SH-SY5Y (cell line): ENCODE data around the gene RFPL3.

Experiments used
- GATA2 ChIP-seq: IDR thresholded peaks from 2 replicates; pipeline ENCODE4 v1.6.1; 2011; ENCODE audit warnings: mild to moderate bottlenecking, low read depth, low read length
- GATA3 ChIP-seq: IDR thresholded peaks from 2 replicates; pipeline ENCODE4 v1.6.1; 2011; ENCODE audit warnings: low read depth, mild to moderate bottlenecking, low read length, moderate library complexity

RFPL3 gene

GRCh38 chr22:32354360-32355351 is 3.0 kb upstream of the RFPL3 start:
- no peak for TF ChIP-seq GATA2
- TF ChIP-seq GATA3: no peak

GRCh38 chr22:32355760-32356159 is 1.9 kb upstream of the RFPL3 start:
- no peak for TF ChIP-seq GATA3
- TF ChIP-seq GATA2: no peak

GRCh38 chr22:32361257-32361656 is 3.6 kb downstream of the RFPL3 start:
- TF ChIP-seq GATA3: no peak
- no peak for TF ChIP-seq GATA2

- TF ChIP-seq GATA2: no peak
- TF ChIP-seq GATA3: no peak
These were observed 6.5 kb downstream of the RFPL3 start for GRCh38 chr22:32364210-32364609.

GRCh38 chr22:32375678-32376450 is 18.2 kb downstream of the RFPL3 start:
- TF ChIP-seq GATA2 (no peak), GATA3 (no peak)

- TF ChIP-seq GATA3 (no peak), GATA2 (no peak)
These were observed 19.0 kb downstream of the RFPL3 start for GRCh38 chr22:32376681-32377080.

GRCh38 chr22:32378707-32379272 is 21.1 kb downstream of the RFPL3 start:
- no peak for TF ChIP-seq GATA3
- no peak for TF ChIP-seq GATA2

GRCh38 chr22:32380991-32381390 is 23.3 kb downstream of the RFPL3 start:
- TF ChIP-seq GATA2: no peak
- no peak for TF ChIP-seq GATA3

- TF ChIP-seq GATA3 (no peak), GATA2 (no peak)
These were observed 28.0 kb downstream of the RFPL3 start for GRCh38 chr22:32385681-32386080.

GRCh38 chr22:32389685-32390084 is 32.0 kb downstream of the RFPL3 start:
- TF ChIP-seq GATA3 (no peak), GATA2 (no peak)

- no peak for TF ChIP-seq GATA2
- TF ChIP-seq GATA3: no peak
These were observed 37.4 kb downstream of the RFPL3 start for GRCh38 chr22:32395107-32395506.

GRCh38 chr22:32396255-32396654 is 38.6 kb downstream of the RFPL3 start:
- TF ChIP-seq GATA3: no peak
- TF ChIP-seq GATA2: no peak

GRCh38 chr22:32396746-32397145 is 39.1 kb downstream of the RFPL3 start:
- TF ChIP-seq GATA2 (no peak), GATA3 (no peak)

- TF ChIP-seq GATA3: no peak
- TF ChIP-seq GATA2: no peak
These were observed 43.8 kb downstream of the RFPL3 start for GRCh38 chr22:32401486-32401885.
